Measurements from ENCODE around the gene GALNT14.

Gene GALNT14

GRCh38 chr2:30968660-30969397 lies 169.4 kb downstream of the GALNT14 start:
- DNase-seq: peak; percentile 53

- DNase-seq: no peak
Observed at GRCh38 chr2:30966786-30967185, 171.5 kb downstream of the GALNT14 start.

GRCh38 chr2:30965022-30965531 lies 173.2 kb downstream of the GALNT14 start:
- DNase-seq: no peak

- no peak for DNase-seq
Observed at GRCh38 chr2:30964334-30965005, 173.8 kb downstream of the GALNT14 start.

GRCh38 chr2:30963184-30963583 lies 175.1 kb downstream of the GALNT14 start:
- no peak for DNase-seq

- no peak for DNase-seq
Observed at GRCh38 chr2:30960213-30960612, 178.0 kb downstream of the GALNT14 start.

GRCh38 chr2:30959653-30960052 lies 178.6 kb downstream of the GALNT14 start:
- DNase-seq: no peak

GRCh38 chr2:30958918-30959265 lies 179.3 kb downstream of the GALNT14 start:
- peak; percentile 38 for DNase-seq

- no peak for DNase-seq
Observed at GRCh38 chr2:30958193-30958917, 179.9 kb downstream of the GALNT14 start.

GRCh38 chr2:30957591-30957990 lies 180.6 kb downstream of the GALNT14 start:
- no peak for DNase-seq

- DNase-seq: no peak
Observed at GRCh38 chr2:30956995-30957394, 181.2 kb downstream of the GALNT14 start.

- DNase-seq: no peak
Observed at GRCh38 chr2:30955516-30956132, 182.6 kb downstream of the GALNT14 start.

GRCh38 chr2:30950339-30950738 lies 187.9 kb downstream of the GALNT14 start:
- no peak for DNase-seq

GRCh38 chr2:30949435-30949834 lies 188.8 kb downstream of the GALNT14 start:
- no peak for DNase-seq

- DNase-seq: no peak
Observed at GRCh38 chr2:30948857-30949256, 189.4 kb downstream of the GALNT14 start.

- no peak for DNase-seq
Observed at GRCh38 chr2:30948130-30948529, 190.1 kb downstream of the GALNT14 start.

- no peak for DNase-seq
Observed at GRCh38 chr2:30947686-30948085, 190.6 kb downstream of the GALNT14 start.

- no peak for DNase-seq
Observed at GRCh38 chr2:30942419-30942818, 195.8 kb downstream of the GALNT14 start.

GRCh38 chr2:30940839-30941238 lies 197.4 kb downstream of the GALNT14 start:
- no peak for DNase-seq

- no peak for DNase-seq
Observed at GRCh38 chr2:30939364-30939763, 198.9 kb downstream of the GALNT14 start.

- no peak for DNase-seq
Observed at GRCh38 chr2:30938196-30938595, 200.0 kb downstream of the GALNT14 start.

- DNase-seq: no peak
Observed at GRCh38 chr2:30936977-30937376, 201.3 kb downstream of the GALNT14 start.

GRCh38 chr2:30935795-30936194 lies 202.4 kb downstream of the GALNT14 start:
- DNase-seq: no peak

Data from fibroblast of skin of back (primary cell).